Measurements from ENCODE around the gene L2HGDH. TPM values are rescaled to one million over a fixed set of nuclear protein-coding genes. Genes with fewer than 3 reads are reported as not detected.

The L2HGDH gene
- total and polyA plus RNA-seq, 2 of the 4 experiments (the other 2 are of a cell fraction): 3.1 to 3.8 TPM

GRCh38 chr14:50347521-50347920 lies 35.5 kb upstream of the L2HGDH start:
- peak overlapping the region; percentile 96 for H4K5ac ChIP-seq (ENCODE audit: low read depth, low read length)
- no peak overlapping the region for H2AFZ ChIP-seq (replicated peaks; ENCODE audit: low read length, poor library complexity)
- DNase-seq (peak; percentile 69), ATAC-seq (ENCODE audit: low read depth) (peak; percentile 45)
- peak overlapping the region; percentile 97; the same call in 2 of the 3 replicates for H2BK15ac ChIP-seq (ENCODE audit: low read depth, low read length)
- peak overlapping the region; percentile 79 for H2AK5ac ChIP-seq (ENCODE audit: low read depth, low read length)
- H4K91ac ChIP-seq (ENCODE audit: insufficient read depth, low read depth, low read length): peak overlapping the region; percentile 89
- peak overlapping the region; percentile 75; the same call in 1 of the 2 replicates for H3K27ac ChIP-seq (ENCODE audit: insufficient read depth, low read length)
- peak overlapping the region; percentile 61 for H3K23ac ChIP-seq (ENCODE audit: low read depth, low read length)
- peaks cover 27% of the 10 kb centered on the region for H3K4me1 ChIP-seq (ENCODE audit: control insufficient read depth, insufficient read depth, low read length)
- H3K18ac ChIP-seq (ENCODE audit: low read depth, low read length): peak overlapping the region; percentile 96
- H2BK20ac ChIP-seq (ENCODE audit: low read depth, low read length): peak overlapping the region; percentile 96
- peaks cover 13% of the 10 kb centered on the region for H3K9me1 ChIP-seq (ENCODE audit: insufficient read depth, low read length)
- peak overlapping the region; percentile 91 for H3K4ac ChIP-seq (ENCODE audit: low read depth, low read length)
- H3K56ac ChIP-seq (ENCODE audit: extremely low read depth, insufficient read depth, low read length): peak overlapping the region; percentile 13; the same call in 1 of the 2 replicates
- dilution Hi-C loops (cut with HindIII; ENCODE audit: low sequenced_read_pairs, unreplicated experiment): no loop called here
- 40% methylated on average over 1 of the region's 1 CpG; no CpG with 5 or more reads in 1 of the 2 experiments for WGBS, 2 experiments (ENCODE audit: extremely low coverage in 2 of 2, insufficient read length in 1 of 2)
- H3K4me2 ChIP-seq (ENCODE audit: low read depth, low read length): 0 out of 2 replicates have a peak overlapping the region, but pooled peaks have one; percentile 10
- POLR2A ChIA-PET (ENCODE audit: unreplicated experiment): no interaction called here
- CTCF ChIA-PET: no interaction called here
- no TSS peak for BruUV-seq (replicated peaks)
- in situ Hi-C loops (cut with MboI; ENCODE audit: low sequenced_read_pairs): no loop called here
- H3K9me3 ChIP-seq (ENCODE audit: control insufficient read depth, insufficient read depth, low read length): no peaks in the 10 kb centered on the region
- H3K79me1 ChIP-seq (ENCODE audit: low read depth in 1 of 2, low read length in 2 of 2): peaks cover 0 to 20% of the 10 kb centered on the region in 2 experiments; a peak in 1 of 4 replicates
- no peak overlapping the region for H3K9ac ChIP-seq (ENCODE audit: low read depth, low read length)
- no peaks in the 10 kb centered on the region for H3K27me3 ChIP-seq (ENCODE audit: control insufficient read depth, insufficient read depth, low read length)
- peak overlapping the region; percentile 63 to 84; a peak in 3 of 4 replicates for H4K8ac ChIP-seq (ENCODE audit: low read depth in 2 of 2, low read length in 2 of 2)
- no peak overlapping the region for H3K4me3 ChIP-seq (ENCODE audit: insufficient read depth, low read depth, low read length)
- H4K20me1 ChIP-seq (ENCODE audit: insufficient read depth, low read length): no peaks in the 10 kb centered on the region
- TF ChIP-seq NFE2L2 (IDR thresholded peaks at IDR 0.05; ENCODE audit: low read depth, low read length) (peak; percentile 91), MXI1 (IDR thresholded peaks at IDR 0.05; ENCODE audit: borderline replicate concordance, low read depth, low read length) (no peak), CEBPB (IDR thresholded peaks at IDR 0.05; ENCODE audit: low read depth, low read length) (no peak), MAFK (IDR thresholded peaks at IDR 0.05; ENCODE audit: low read depth, low read length) (peak; percentile 91), RAD21 (IDR thresholded peaks at IDR 0.05; ENCODE audit: low read length) (no peak), FOS (IDR thresholded peaks at IDR 0.05; ENCODE audit: low read depth, low read length) (0 out of 2 replicates have a peak, but pooled peaks have one; percentile 14)
- H2AK9ac ChIP-seq (replicated peaks; ENCODE audit: low read depth, low read length, poor library complexity): peak overlapping the region; percentile 79
- H3K36me3 ChIP-seq (ENCODE audit: control insufficient read depth, insufficient read depth, low read length): no peaks in the 10 kb centered on the region
- peak overlapping the region; percentile 88 for H2BK120ac ChIP-seq (ENCODE audit: low read depth, low read length)
- peak overlapping the region; percentile 41 for H2BK5ac ChIP-seq (ENCODE audit: low read depth, low read length, poor library complexity, severe bottlenecking)
- intact Hi-C loops (cut with micrococcal nuclease): no loop called here
- peak overlapping the region; percentile 85 for H3K14ac ChIP-seq (replicated peaks; ENCODE audit: low read depth, low read length)

Data from IMR-90 (cell line).